A673 (cell line): ENCODE results near the gene PASK.

ENCODE experiments used
- CTCF ChIP-seq: fragments of 300-800, 200-600 bp; sonication (generic); conservative IDR thresholded peaks from 2 replicates; pipeline ENCODE4 v1.5.1; 2017; ENCODE audit warnings: low read depth, mild to moderate bottlenecking, antibody characterized with exemption, low read length, moderate library complexity, mixed read lengths
- EZH2 ChIP-seq: fragments of 200-600 bp; sonication (generic); IDR thresholded peaks from 2 replicates; pipeline ENCODE4 v1.6.1; 2017; ENCODE audit warnings: borderline replicate concordance, low read depth, mild to moderate bottlenecking, mixed read lengths, antibody characterized with exemption, low read length; ENCODE audit not compliant: poor library complexity, severe bottlenecking

- no peak for TF ChIP-seq CTCF
- no peak for TF ChIP-seq EZH2
Measured at GRCh38 chr2:241068136-241068941, 80.9 kb downstream of the PASK start.
